ENCODE measurements around the gene PCSK2.

GRCh38 chr20:17377231-17377630, 150.4 kb downstream of the PCSK2 start:
- TF ChIP-seq POLR2AphosphoS5 (IDR thresholded peaks at IDR 0.05; ENCODE audit: low read depth, low read length): no peak
- TF ChIP-seq TAF1 (IDR thresholded peaks at IDR 0.05; ENCODE audit: borderline replicate concordance, low read depth, low read length): no peak
